Limb (tissue), 2 donors: ENCODE measurements around the gene NLRP3.
"Not testable (repeated sequence)": the region's sequence is repeated elsewhere in the genome, so short reads cannot be mapped to it uniquely, and the experiment has no call there.

ENCODE experiments used
- DNase-seq, 2 donors: peaks; one replicate each; pipeline ENCODE4 v3.0.0-alpha.2; 2016; ENCODE audit errors: extremely low spot score in 2 of 2

Gene NLRP3

GRCh38 chr1:247468481-247469140, 52.6 kb downstream of the NLRP3 start:
- no peak for DNase-seq

GRCh38 chr1:247469141-247469535, 53.2 kb downstream of the NLRP3 start:
- DNase-seq = no peak

DNA sequence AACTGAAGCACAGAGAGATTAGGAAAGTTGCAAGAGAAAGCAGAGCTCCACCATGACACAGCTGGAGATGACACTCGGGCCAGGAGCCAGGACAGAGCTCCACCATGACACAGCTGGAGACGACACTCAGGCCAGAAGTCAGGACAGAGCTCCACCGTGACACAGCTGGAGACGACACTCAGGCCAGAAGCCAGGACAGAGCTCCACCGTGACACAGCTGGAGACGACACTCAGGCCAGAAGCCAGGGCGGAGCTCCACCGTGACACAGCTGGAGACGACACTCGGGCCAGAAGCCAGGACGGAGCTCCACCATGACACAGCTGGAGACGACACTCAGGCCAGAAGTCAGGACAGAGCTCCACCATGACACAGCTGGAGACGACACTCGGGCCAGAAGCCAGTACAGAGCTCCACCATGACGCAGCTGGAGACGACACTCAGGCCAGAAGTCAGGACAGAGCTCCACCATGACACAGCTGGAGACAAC, 55.0 kb downstream of the NLRP3 start:
- not testable (repeated sequence) for DNase-seq

DNA sequence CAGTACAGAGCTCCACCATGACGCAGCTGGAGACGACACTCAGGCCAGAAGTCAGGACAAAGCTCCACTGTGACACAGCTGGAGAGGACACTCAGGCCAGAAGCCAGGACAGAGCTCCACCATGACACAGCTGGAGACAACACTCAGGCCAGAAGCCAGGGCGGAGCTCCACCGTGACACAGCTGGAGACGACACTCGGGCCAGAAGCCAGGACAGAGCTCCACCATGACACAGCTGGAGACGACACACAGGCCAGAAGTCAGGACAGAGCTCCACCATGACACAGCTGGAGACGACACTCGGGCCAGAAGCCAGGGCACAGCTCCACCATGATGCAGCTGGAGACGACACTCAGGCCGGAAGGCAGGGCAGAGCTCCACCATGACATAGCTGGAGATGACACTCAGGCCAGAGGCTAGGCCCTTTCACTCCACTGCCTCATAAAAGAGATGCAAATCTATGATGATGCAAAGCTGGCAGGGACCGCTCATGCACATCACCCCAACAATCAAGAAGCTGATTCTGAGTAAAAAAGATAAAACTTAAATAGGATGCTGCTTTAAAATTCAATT, 55.6 kb downstream of the NLRP3 start:
- DNase-seq = no peak

GRCh38 chr1:247472035-247472434, 56.1 kb downstream of the NLRP3 start:
- no peak for DNase-seq

- DNase-seq = no peak
Measured at GRCh38 chr1:247474367-247474766, 58.4 kb downstream of the NLRP3 start.

DNA sequence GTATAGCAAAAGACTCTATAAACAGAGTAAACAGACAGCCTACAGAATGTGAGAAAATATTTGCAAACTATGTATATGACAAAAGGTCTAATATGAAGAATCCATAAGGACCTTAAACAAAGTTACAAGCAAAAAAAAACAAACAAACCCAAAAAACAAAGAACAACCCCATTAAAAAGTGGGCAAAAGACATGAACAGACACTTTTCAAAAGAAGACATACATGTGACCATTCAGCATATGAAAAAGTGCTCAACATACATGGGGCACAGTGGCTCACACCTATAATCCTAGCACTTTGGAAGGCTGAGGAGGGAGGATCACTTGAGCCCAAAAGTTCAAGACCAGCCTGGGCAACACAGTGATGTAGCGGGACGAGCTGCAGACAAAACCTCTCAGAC, 59.8 kb downstream of the NLRP3 start:
- DNase-seq = no peak

GRCh38 chr1:247476328-247477058, 60.5 kb downstream of the NLRP3 start:
- DNase-seq = not testable (repeated sequence)

DNA sequence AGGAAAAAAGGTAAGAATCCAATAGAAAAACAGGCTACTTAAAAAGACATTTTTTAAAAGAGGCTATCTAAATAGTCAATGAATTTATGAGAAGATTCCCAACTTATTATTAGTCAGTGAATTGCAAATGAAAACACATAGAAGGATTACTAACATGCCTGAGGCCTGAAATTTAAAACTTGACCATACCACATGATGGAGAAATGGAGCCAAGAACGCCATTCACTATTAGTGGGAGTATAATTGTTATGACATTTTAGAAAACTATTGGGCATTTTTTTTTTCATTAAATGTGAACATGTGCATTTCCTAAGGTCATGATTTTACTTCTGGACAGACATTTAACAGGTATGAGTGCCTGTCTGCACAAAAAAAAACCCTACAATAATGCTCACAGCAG, 66.8 kb downstream of the NLRP3 start:
- DNase-seq = no peak

DNA sequence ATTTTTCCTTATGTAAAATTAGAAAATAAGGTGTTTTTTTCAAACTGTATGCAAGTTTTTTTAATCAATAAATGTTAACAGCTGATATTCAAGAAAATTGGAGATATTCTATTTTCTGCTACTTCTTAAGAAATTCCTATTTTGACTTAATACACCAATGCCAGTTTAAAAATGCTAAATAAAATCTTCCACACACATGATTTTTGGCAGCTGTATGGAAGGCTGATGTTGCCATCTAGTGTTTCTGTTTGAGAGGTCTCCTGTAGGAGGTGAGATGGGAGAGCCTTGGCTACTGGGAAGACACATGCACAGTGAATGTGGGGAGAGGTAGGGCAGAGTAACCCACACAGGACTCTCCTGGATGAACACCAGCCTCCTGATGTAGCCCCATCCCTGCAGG, 71.1 kb downstream of the NLRP3 start:
- DNase-seq = peak in 1 of 2 donors; percentile 43

DNA sequence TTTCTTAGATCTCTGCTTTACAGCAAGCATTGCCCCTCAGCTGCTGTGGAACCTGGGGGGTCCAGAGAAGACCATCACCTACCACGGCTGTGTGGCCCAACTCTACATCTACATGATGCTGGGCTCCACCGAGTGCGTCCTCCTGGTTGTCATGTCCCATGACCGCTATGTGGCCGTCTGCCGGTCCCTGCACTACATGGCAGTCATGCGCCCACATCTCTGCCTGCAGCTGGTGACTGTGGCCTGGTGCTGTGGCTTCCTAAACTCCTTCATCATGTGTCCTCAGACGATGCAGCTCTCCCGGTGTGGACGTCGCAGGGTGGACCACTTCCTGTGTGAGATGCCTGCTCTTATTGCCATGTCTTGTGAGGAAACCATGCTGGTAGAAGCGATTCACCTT, 75.4 kb downstream of the NLRP3 start:
- no peak for DNase-seq

DNA sequence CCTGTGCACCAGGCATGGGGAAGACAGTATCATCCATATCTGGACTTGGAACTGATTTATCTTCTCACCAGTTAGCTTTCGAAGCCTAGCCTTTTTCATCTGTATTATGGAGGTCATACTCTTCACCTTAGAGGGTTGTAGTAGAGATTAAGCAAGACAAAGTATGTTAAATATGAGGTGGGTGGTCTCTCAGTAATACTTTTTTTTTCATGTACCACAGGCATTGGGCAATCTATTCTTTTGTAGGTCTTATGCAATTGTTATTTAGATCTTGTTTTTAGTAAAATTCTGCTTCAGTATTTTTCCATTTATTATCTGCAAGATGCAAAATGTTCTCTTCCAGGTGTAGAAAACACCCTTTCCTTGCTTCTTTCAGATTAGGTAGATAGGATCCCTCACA, 77.1 kb downstream of the NLRP3 start:
- DNase-seq = no peak

DNA sequence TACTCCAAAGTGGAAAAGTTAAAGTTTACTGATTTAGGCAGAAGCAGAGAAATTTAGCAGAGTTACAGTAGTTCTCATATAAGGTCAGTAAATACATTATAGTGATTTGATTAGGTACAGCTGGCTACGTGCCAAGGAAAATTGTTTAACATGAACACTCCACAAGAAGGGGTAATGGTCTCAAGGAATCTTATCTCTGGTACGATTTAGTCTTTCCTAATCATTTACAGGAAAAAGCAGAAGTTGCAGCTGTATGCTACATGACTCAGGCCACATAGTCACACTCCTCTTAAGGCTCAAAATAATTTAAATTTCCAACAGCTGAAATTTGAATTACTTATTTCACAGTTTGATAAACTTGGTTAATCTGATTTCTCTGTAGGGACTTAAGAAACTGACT, 78.8 kb downstream of the NLRP3 start:
- DNase-seq = no peak

GRCh38 chr1:247496581-247497285, 80.8 kb downstream of the NLRP3 start:
- no peak for DNase-seq
